H9 (cell line): ENCODE measurements around the gene GOLGA3. TPM values are rescaled to one million over a fixed set of nuclear protein-coding genes. Genes with fewer than 3 reads are reported as not detected.

Source experiments
- DNase-seq: peaks from one replicate; pipeline ENCODE4 v3.0.0-alpha.2; 2017
- H2AFZ ChIP-seq: one replicate; pipeline ENCODE4 v1.6.1; 2013; ENCODE audit warnings: mild to moderate bottlenecking, low read length, control low read depth, moderate library complexity
- H2AK5ac ChIP-seq: 2 replicates; pipeline ENCODE4 v1.6.1; 2013; ENCODE audit warnings: low read length, control low read depth, mixed read lengths; ENCODE audit not compliant: insufficient read length
- H2BK120ac ChIP-seq: one replicate; pipeline ENCODE4 v1.6.1; 2013; ENCODE audit warnings: low read depth, mild to moderate bottlenecking, low read length, control low read depth, inconsistent platforms; ENCODE audit not compliant: poor library complexity, severe bottlenecking
- H2BK12ac ChIP-seq: 2 replicates; pipeline ENCODE4 v1.6.1; 2013; ENCODE audit warnings: low read length, control low read depth, mixed read lengths, low read depth; ENCODE audit not compliant: insufficient read length
- H2BK15ac ChIP-seq: 2 replicates; pipeline ENCODE4 v1.6.1; 2013; ENCODE audit warnings: low read depth, low read length, control low read depth
- H2BK20ac ChIP-seq: one replicate; pipeline ENCODE4 v1.6.1; 2013; ENCODE audit warnings: low read depth, mild to moderate bottlenecking, low read length, control low read depth, inconsistent platforms; ENCODE audit not compliant: poor library complexity, severe bottlenecking
- H2BK5ac ChIP-seq: 2 replicates; pipeline ENCODE4 v1.6.1; 2013; ENCODE audit warnings: low read length, control low read depth, mixed read lengths; ENCODE audit not compliant: insufficient read length
- H3K14ac ChIP-seq: 2 replicates; pipeline ENCODE4 v1.6.1; 2013; ENCODE audit warnings: low read length, control low read depth; ENCODE audit not compliant: insufficient read depth
- H3K18ac ChIP-seq: 2 replicates; pipeline ENCODE4 v1.6.1; 2013; ENCODE audit warnings: low read depth, mild to moderate bottlenecking, mixed read lengths, low read length, control low read depth; ENCODE audit not compliant: insufficient read length
- H3K23ac ChIP-seq: 2 replicates; pipeline ENCODE4 v1.6.1; 2013; ENCODE audit warnings: low read length, control low read depth, mixed read lengths, low read depth; ENCODE audit not compliant: insufficient read length
- H3K23me2 ChIP-seq: 2 replicates; pipeline ENCODE4 v1.6.1; 2013; ENCODE audit warnings: low read depth, mild to moderate bottlenecking, mixed read lengths, low read length, control low read depth; ENCODE audit not compliant: insufficient read length, poor library complexity, severe bottlenecking
- H3K27ac ChIP-seq: 2 replicates; pipeline ENCODE4 v1.5.1; 2013; ENCODE audit warnings: low read length, control low read depth, mixed read lengths, low read depth; ENCODE audit not compliant: insufficient read length
- H3K27me3 ChIP-seq: 2 replicates; pipeline ENCODE4 v1.6.1; 2013; ENCODE audit warnings: low read length, control low read depth, inconsistent platforms; ENCODE audit not compliant: insufficient read depth
- H3K4ac ChIP-seq: 2 replicates; pipeline ENCODE4 v1.6.1; 2013; ENCODE audit warnings: low read depth, mild to moderate bottlenecking, control low read depth, inconsistent platforms, low read length, moderate library complexity
- H3K4me1 ChIP-seq: 2 replicates; pipeline ENCODE4 v1.6.1; 2013; ENCODE audit warnings: low read length, control low read depth, inconsistent platforms; ENCODE audit not compliant: insufficient read depth
- H3K4me2 ChIP-seq: 2 replicates; pipeline ENCODE4 v1.6.1; 2013; ENCODE audit warnings: low read length, control low read depth, mixed read lengths; ENCODE audit not compliant: insufficient read length, insufficient read depth
- H3K56ac ChIP-seq: 2 replicates; pipeline ENCODE4 v1.6.1; 2013; ENCODE audit warnings: low read depth, mild to moderate bottlenecking, mixed read lengths, low read length, control low read depth; ENCODE audit not compliant: insufficient read length
- H3K79me1 ChIP-seq: 2 replicates; pipeline ENCODE4 v1.6.1; 2013; ENCODE audit warnings: low read depth, mild to moderate bottlenecking, moderate library complexity, low read length, control low read depth, inconsistent platforms; ENCODE audit not compliant: insufficient read depth, poor library complexity, severe bottlenecking
- H3K79me2 ChIP-seq: 2 replicates; pipeline ENCODE4 v1.6.1; 2013; ENCODE audit warnings: low read length, control low read depth, inconsistent platforms; ENCODE audit not compliant: insufficient read depth
- H3K9ac ChIP-seq: 2 replicates; pipeline ENCODE4 v1.6.1; 2013; ENCODE audit warnings: low read length, control low read depth, mixed read lengths; ENCODE audit not compliant: insufficient read length; ENCODE audit errors: extremely low read depth
- H3K9me3 ChIP-seq: one replicate; pipeline ENCODE4 v1.6.1; 2013; ENCODE audit warnings: low read depth, low read length, inconsistent platforms; ENCODE audit not compliant: control insufficient read depth
- H3T11ph ChIP-seq: one replicate; pipeline ENCODE4 v1.6.1; 2013; ENCODE audit warnings: mild to moderate bottlenecking, low read length, control low read depth, inconsistent platforms
- H4K20me1 ChIP-seq: one replicate; pipeline ENCODE4 v1.6.1; 2013; ENCODE audit not compliant: control insufficient read depth, insufficient read length, insufficient read depth
- H4K5ac ChIP-seq: 2 replicates; pipeline ENCODE4 v1.6.1; 2013; ENCODE audit warnings: low read depth, mild to moderate bottlenecking, mixed read lengths, low read length, control low read depth; ENCODE audit not compliant: insufficient read length
- H4K8ac ChIP-seq: replicated peaks from 2 replicates; pipeline ENCODE4 v1.6.1; 2013; ENCODE audit warnings: low read length, control low read depth, mixed read lengths, low read depth; ENCODE audit not compliant: insufficient read length
- H4K91ac ChIP-seq: 2 replicates; pipeline ENCODE4 v1.6.1; 2013; ENCODE audit warnings: low read depth, mild to moderate bottlenecking, moderate library complexity, mixed read lengths, low read length, control low read depth; ENCODE audit not compliant: insufficient read length
- H3K27ac Mint-ChIP-seq, 3 experiments: 2 replicates in 2 of 3; 3 replicates in 1 of 3; pipeline ENCODE4 v1.8.0; 2020 to 2021; ENCODE audit warnings: mixed read lengths in 3 of 3, mild to moderate bottlenecking in 1 of 3, moderate library complexity in 1 of 3
- H3K27me3 Mint-ChIP-seq: 2 replicates; pipeline ENCODE4 v1.8.0; 2021; ENCODE audit warnings: low read depth, mild to moderate bottlenecking, moderate library complexity, mixed read lengths
- H3K36me3 Mint-ChIP-seq, 3 experiments: 2 replicates in 2 of 3; 3 replicates in 1 of 3; pipeline ENCODE4 v1.8.0; 2020 to 2021; ENCODE audit warnings: low read depth in 3 of 3, mixed read lengths in 3 of 3; ENCODE audit not compliant: insufficient read depth in 1 of 3
- H3K4me1 Mint-ChIP-seq, 2 experiments: 2 replicates each; pipeline ENCODE4 v1.8.0; 2020; ENCODE audit warnings: mixed read lengths in 2 of 2
- H3K4me3 Mint-ChIP-seq, 2 experiments: 2 replicates in 1 of 2; 3 replicates in 1 of 2; pipeline ENCODE4 v1.8.0; 2020 to 2021; ENCODE audit warnings: mild to moderate bottlenecking in 2 of 2, mixed read lengths in 2 of 2, moderate library complexity in 1 of 2
- H3K9me3 Mint-ChIP-seq, 2 experiments: 2 replicates in 1 of 2; 3 replicates in 1 of 2; pipeline ENCODE4 v1.8.0; 2020; ENCODE audit warnings: mild to moderate bottlenecking in 2 of 2, mixed read lengths in 2 of 2, moderate library complexity in 1 of 2
- CTCF ChIP-seq: fragments of 200-600 bp; sonication (generic); conservative IDR thresholded peaks from 3 replicates; pipeline ENCODE4 v1.8.0; 2021; ENCODE audit warnings: antibody characterized with exemption, mild to moderate bottlenecking
- WGBS: extraction: QIAGEN DNeasy Blood & Tissue Kit; methylation state at CpG from one replicate; pipeline ENCODE4 v1.1.7; 2013; ENCODE audit warnings: missing lambda C conversion rate, low lambda C conversion rate, mixed read lengths; ENCODE audit not compliant: insufficient read length; ENCODE audit errors: extremely low coverage; 5-methylcytosine and 5-hydroxymethylcytosine counted together
- total RNA-seq: library from RNA; stranded (reverse); gene quantifications from 2 replicates; pipeline ENCODE4 v1.2.1, GENCODE V29; 2021

The GOLGA3 gene
- total RNA-seq, 1 experiment from 2014 or later, result 40.1 TPM

GRCh38 chr12:132831771-132832170, 3.1 kb upstream of the GOLGA3 start:
- no peak overlapping the region for H2BK5ac ChIP-seq

More at GRCh38 chr12:132831771-132832170, 3.1 kb upstream of the GOLGA3 start:
- Histone ChIP-seq H3K9ac (no peak overlapping the region), H2BK20ac (no peak overlapping the region), H3K4me1 (no peaks in the 10 kb centered on the region), H3K14ac (no peak overlapping the region), H3K4me2 (no peak overlapping the region), H3K79me1 (peaks cover 8% of the 10 kb centered on the region), H4K8ac (no peak overlapping the region), H2AFZ (no peak overlapping the region), H3K23me2 (peaks cover 11% of the 10 kb centered on the region), H3K27me3 (no peaks in the 10 kb centered on the region), H3K18ac (no peak overlapping the region), H3K79me2 (peaks cover 3% of the 10 kb centered on the region; the same call in 1 of the 2 replicates), H2BK15ac (no peak overlapping the region), H3K4ac (no peak overlapping the region), H3K27ac (no peak overlapping the region), H2AK5ac (no peak overlapping the region), H3T11ph (no peak overlapping the region), H2BK12ac (no peak overlapping the region), H3K23ac (no peak overlapping the region), H3K56ac (no peak overlapping the region), H4K91ac (no peak overlapping the region), H4K5ac (no peak overlapping the region), H4K20me1 (no peaks in the 10 kb centered on the region), H3K9me3 (no peaks in the 10 kb centered on the region), H2BK120ac (no peak overlapping the region)
- Mint-ChIP-seq H3K27me3 (no peaks in the 10 kb centered on the region; the same call in 1 of the 2 replicates), H3K36me3 (peaks cover 3 to 19% (median 11%) of the 10 kb centered on the region in 3 experiments), H3K9me3 (no peaks in the 10 kb centered on the region), H3K27ac (no peak overlapping the region), H3K4me1 (peaks cover 12 to 15% of the 10 kb centered on the region in 2 experiments), H3K4me3 (no peak overlapping the region)
- WGBS, result no CpG with 5 or more reads among the region's 11 CpGs
- TF ChIP-seq CTCF, result no peak
- no peak for DNase-seq
